ENCODE data around the gene DNAH5.
"Not testable (repeated sequence)": the region's sequence is repeated elsewhere in the genome, so short reads cannot be mapped to it uniquely, and the experiment has no call there.

DNAH5 gene

DNA sequence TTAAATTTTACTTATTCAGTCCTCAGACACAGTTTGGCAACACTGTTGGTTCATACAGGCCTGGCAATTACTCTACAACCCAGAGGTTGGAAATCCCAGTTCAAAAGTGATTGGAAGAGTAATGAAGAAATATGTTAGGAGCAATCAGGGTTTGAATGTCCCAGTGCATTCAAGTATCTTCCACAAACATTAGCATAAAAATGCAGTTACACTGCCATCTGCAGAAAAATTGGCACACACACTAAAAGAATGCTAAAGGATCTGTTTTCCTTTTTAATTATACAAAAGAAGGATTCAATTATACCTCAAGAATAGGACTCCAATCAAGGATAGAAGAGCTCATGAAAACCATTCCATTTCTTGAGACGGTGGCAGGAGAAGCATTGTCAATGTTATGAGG lies 130.2 kb downstream of the DNAH5 start:
- in situ Hi-C loops (cut with HindIII; ENCODE audit: low sequenced_read_pairs) = no loop called here
- DNase-seq (ENCODE audit: low read depth, low spot score) = peak; percentile 5
- TF ChIP-seq, protein P1, sequence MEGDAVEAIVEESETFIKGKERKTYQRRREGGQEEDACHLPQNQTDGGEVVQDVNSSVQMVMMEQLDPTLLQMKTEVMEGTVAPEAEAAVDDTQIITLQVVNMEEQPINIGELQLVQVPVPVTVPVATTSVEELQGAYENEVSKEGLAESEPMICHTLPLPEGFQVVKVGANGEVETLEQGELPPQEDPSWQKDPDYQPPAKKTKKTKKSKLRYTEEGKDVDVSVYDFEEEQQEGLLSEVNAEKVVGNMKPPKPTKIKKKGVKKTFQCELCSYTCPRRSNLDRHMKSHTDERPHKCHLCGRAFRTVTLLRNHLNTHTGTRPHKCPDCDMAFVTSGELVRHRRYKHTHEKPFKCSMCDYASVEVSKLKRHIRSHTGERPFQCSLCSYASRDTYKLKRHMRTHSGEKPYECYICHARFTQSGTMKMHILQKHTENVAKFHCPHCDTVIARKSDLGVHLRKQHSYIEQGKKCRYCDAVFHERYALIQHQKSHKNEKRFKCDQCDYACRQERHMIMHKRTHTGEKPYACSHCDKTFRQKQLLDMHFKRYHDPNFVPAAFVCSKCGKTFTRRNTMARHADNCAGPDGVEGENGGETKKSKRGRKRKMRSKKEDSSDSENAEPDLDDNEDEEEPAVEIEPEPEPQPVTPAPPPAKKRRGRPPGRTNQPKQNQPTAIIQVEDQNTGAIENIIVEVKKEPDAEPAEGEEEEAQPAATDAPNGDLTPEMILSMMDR (IDR thresholded peaks at IDR 0.05; ENCODE audit: low read depth, low read length) = no peak
- H3K4me3 ChIP-seq (ENCODE audit: low read depth, low read length) = no peak overlapping the region

DNA sequence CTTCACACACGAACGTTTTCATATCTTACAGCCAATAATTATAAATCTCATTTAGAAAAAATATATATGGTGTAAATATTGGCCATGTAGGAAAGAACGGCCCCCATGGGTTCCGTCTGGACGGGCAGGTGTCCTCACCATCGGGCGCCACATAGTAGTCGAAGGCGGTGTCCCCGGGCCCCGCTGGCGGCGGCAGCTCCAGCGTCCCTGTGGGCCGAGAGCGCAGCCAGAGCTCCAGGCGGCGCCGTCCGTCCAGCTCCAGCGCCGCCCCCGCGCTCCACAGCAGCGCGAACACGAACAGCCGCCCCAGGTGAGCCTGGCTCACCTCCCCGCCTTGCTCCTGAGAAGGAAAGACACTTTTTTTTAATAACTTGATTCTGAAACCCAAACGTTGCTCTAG lies 134.6 kb downstream of the DNAH5 start:
- TF ChIP-seq, protein P1 (IDR thresholded peaks at IDR 0.05; ENCODE audit: low read depth, low read length) = no peak
- no peak for DNase-seq (ENCODE audit: low read depth, low spot score)
- no peak overlapping the region for H3K4me3 ChIP-seq (ENCODE audit: low read depth, low read length)
- in situ Hi-C loops (cut with HindIII; ENCODE audit: low sequenced_read_pairs) = no loop called here

DNA sequence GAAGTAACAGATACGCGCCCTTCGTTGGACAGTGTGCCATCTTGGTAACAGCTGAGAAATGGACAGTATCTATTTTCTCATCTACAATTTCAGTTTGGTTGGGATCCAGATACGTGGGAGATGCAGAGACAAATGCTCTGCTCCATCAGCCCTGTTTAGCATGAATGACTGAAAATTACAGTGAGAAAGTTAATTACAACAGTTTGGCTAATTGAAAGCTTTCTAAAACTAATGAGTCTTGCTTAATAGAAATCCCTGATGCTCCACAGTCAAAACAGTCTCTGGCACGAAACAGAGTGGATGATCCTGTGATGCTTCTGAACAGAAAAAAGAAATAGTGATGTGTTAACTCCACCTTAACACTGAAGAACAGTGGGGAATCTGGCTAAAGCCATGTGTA lies 140.2 kb downstream of the DNAH5 start:
- DNase-seq (ENCODE audit: low read depth, low spot score) = no peak
- TF ChIP-seq, protein P1 (IDR thresholded peaks at IDR 0.05; ENCODE audit: low read depth, low read length) = no peak
- in situ Hi-C loops (cut with HindIII; ENCODE audit: low sequenced_read_pairs) = no loop called here
- no peak overlapping the region for H3K4me3 ChIP-seq (ENCODE audit: low read depth, low read length)

DNA sequence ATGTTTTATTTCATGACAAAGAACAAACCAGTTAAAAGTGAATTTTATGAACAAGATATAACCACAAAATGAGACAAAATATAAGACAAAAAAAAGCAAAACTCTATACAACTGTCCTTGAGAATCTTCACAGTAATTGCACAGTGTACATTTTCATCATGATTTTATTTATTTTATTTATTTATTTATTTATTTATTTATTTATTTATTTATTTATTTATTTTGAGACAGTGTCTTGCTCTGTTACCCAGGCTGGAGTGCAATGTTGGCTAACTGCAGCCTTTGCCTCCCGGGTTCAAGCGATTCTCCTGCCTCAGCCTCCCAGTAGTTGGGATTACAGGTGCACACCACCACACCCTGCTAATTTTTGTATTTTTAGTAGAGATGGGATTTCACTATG lies 145.9 kb downstream of the DNAH5 start:
- in situ Hi-C loops (cut with HindIII; ENCODE audit: low sequenced_read_pairs); DNase-seq (ENCODE audit: low read depth, low spot score); H3K4me3 ChIP-seq (ENCODE audit: low read depth, low read length): not testable (repeated sequence)

DNA sequence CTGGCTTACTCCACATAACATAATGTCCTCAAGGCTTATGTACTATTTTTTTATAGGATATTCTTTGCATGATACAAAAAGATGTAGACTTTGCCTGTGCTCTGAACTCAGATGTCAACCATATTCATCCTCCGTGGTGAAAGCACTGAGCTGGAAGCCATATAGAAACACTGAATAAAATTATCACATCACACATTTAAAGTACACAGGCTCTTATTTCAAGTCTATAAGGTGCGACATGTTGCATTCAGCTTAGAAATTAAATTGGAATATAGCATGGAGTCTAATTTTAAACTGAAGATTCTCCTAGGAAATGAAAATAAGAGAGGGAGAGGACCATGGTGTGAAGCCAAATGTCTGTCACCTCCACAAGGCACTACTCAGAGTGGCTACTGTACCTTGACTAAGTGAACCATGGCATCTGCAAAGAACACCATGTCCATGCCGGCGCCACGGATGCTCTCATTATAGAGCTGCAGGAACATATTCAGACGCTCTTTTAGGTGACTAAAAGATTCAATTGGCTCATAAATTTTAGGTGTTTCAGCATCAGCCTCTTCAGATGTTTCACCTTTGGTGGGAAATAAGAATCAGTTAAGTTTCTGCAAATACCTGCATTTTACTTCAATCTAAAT lies 158.6 kb downstream of the DNAH5 start:
- in situ Hi-C loops (cut with HindIII; ENCODE audit: low sequenced_read_pairs) = no loop called here
- DNase-seq (ENCODE audit: low read depth, low spot score) = no peak

DNA sequence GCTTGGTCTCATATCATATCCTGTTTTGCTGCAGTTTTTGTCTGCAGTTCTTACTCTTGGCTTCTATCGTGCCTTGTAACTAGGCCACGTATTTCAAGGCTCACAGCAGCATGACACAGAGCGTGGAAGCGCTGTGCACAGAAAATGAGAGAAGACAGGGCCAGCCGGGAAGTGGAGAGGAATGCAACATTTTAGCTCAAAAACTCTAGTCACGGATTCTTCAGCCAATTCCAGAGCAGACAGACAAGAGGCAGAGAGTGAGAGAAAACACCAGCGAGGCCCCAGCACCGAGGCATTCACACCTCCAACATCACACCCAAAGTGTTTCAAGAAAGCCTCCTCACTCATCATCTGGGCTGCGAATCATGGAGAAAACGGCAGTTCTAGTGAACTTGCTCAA lies 160.8 kb downstream of the DNAH5 start:
- in situ Hi-C loops (cut with HindIII; ENCODE audit: low sequenced_read_pairs) = no loop called here
- TF ChIP-seq, protein P1 (IDR thresholded peaks at IDR 0.05; ENCODE audit: low read depth, low read length) = no peak
- no peak for DNase-seq (ENCODE audit: low read depth, low spot score)
- H3K4me3 ChIP-seq (ENCODE audit: low read depth, low read length) = no peak overlapping the region

More for the DNA sequence above, 158.6 kb downstream of the DNAH5 start:
- no peak overlapping the region for H3K4me3 ChIP-seq (ENCODE audit: low read depth, low read length)
- TF ChIP-seq, protein P1 (IDR thresholded peaks at IDR 0.05; ENCODE audit: low read depth, low read length) = no peak

DNA sequence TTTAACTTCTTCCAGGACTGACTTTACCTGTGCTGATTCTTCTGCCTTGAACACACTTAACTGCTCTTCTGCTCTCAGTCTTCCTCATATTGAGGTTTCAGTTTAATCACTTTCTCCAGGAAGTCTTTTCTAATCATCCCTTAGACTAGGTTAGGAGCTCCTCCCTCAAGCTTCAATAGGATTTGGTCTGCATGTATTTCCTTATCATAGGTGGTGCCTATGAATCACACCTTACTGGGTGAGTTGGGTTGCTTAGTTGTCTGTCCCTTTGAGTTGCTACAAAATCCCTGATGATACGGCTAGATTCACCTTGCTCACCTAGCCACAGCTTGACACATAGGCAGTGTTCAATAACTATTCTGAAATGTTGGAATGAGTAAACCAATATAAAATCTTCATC lies 164.4 kb downstream of the DNAH5 start:
- TF ChIP-seq, protein P1 (IDR thresholded peaks at IDR 0.05; ENCODE audit: low read depth, low read length) = no peak
- DNase-seq (ENCODE audit: low read depth, low spot score) = no peak
- H3K4me3 ChIP-seq (ENCODE audit: low read depth, low read length) = no peak overlapping the region
- in situ Hi-C loops (cut with HindIII; ENCODE audit: low sequenced_read_pairs) = no loop called here
